Upper lobe of right lung (tissue), 1 donor: ENCODE measurements around the gene JAKMIP2. TPM values are rescaled to one million over a fixed set of nuclear protein-coding genes. Genes with fewer than 3 reads are reported as not detected.

Source experiments
- ATAC-seq: fragments of 200-7000 bp; cut with Tn5 transposase; one replicate; pipeline ENCODE4 v1.9.1; 2020; ENCODE audit warnings: mild to moderate bottlenecking, moderate library complexity
- DNase-seq: peaks from one replicate; pipeline ENCODE4 v3.0.0-alpha.2; 2020
- H3K27ac ChIP-seq: fragments of 200-600 bp; one replicate; pipeline ENCODE4 v1.8.0; 2022
- H3K27me3 ChIP-seq: fragments of 200-600 bp; one replicate; pipeline ENCODE4 v1.8.0; 2022; ENCODE audit warnings: mild to moderate bottlenecking
- H3K36me3 ChIP-seq: fragments of 200-600 bp; one replicate; pipeline ENCODE4 v1.8.0; 2022
- H3K4me1 ChIP-seq: fragments of 200-600 bp; one replicate; pipeline ENCODE4 v1.8.0; 2022
- H3K4me3 ChIP-seq: fragments of 200-600 bp; one replicate; pipeline ENCODE4 v1.8.0; 2022; ENCODE audit warnings: mild to moderate bottlenecking
- H3K9me3 ChIP-seq: fragments of 200-600 bp; one replicate; pipeline ENCODE4 v1.8.0; 2022
- intact Hi-C: fragments of 100-400 bp; cut with DNase I; formaldehyde crosslinking; loops from one replicate; pipeline ENCODE4 v1.11.0; 2022
- total RNA-seq: library from RNA; stranded (reverse); fragmentation: NEBNext Ultra II Directional; extraction: Animal tissue kit (Norgen Biotek cat#: 25700); gene quantifications from one replicate; pipeline ENCODE4 v1.2.1, GENCODE V29; 2021
- TF ChIP-seq, protein P1 (sequence below): fragments of 200-600 bp; IDR thresholded peaks from one replicate; pipeline ENCODE4 v1.8.0; 2022; ENCODE audit warnings: antibody characterized with exemption
- donor health status: DM: no; HTN: yes; CAD: no; lungs with severe emphysema.

The JAKMIP2 gene
- total RNA-seq, 1 donor from 2014 or later = 7.5 TPM

- DNase-seq = no peak
- H3K9me3 ChIP-seq = no peaks in the 10 kb centered on the region
- ATAC-seq = no peak
Measured at GRCh38 chr5:147756566-147756965, 26.0 kb downstream of the JAKMIP2 start.

GRCh38 chr5:147754372-147755122, 28.0 kb downstream of the JAKMIP2 start:
- intact Hi-C loops = no loop called here
- ATAC-seq = no peak
- Histone ChIP-seq H3K27me3 (no peaks in the 10 kb centered on the region), H3K36me3 (no peaks in the 10 kb centered on the region), H3K4me3 (no peak overlapping the region), H3K9me3 (no peaks in the 10 kb centered on the region), H3K27ac (no peak overlapping the region), H3K4me1 (no peaks in the 10 kb centered on the region)
- no peak for DNase-seq
- TF ChIP-seq, protein P1, sequence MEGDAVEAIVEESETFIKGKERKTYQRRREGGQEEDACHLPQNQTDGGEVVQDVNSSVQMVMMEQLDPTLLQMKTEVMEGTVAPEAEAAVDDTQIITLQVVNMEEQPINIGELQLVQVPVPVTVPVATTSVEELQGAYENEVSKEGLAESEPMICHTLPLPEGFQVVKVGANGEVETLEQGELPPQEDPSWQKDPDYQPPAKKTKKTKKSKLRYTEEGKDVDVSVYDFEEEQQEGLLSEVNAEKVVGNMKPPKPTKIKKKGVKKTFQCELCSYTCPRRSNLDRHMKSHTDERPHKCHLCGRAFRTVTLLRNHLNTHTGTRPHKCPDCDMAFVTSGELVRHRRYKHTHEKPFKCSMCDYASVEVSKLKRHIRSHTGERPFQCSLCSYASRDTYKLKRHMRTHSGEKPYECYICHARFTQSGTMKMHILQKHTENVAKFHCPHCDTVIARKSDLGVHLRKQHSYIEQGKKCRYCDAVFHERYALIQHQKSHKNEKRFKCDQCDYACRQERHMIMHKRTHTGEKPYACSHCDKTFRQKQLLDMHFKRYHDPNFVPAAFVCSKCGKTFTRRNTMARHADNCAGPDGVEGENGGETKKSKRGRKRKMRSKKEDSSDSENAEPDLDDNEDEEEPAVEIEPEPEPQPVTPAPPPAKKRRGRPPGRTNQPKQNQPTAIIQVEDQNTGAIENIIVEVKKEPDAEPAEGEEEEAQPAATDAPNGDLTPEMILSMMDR = no peak

More at GRCh38 chr5:147756566-147756965, 26.0 kb downstream of the JAKMIP2 start:
- TF ChIP-seq, protein P1 = no peak
- Histone ChIP-seq H3K27me3 (no peaks in the 10 kb centered on the region), H3K27ac (no peak overlapping the region), H3K4me3 (no peak overlapping the region), H3K4me1 (no peaks in the 10 kb centered on the region), H3K36me3 (no peaks in the 10 kb centered on the region)
- intact Hi-C loops = no loop called here

GRCh38 chr5:147753765-147754164, 28.8 kb downstream of the JAKMIP2 start:
- ATAC-seq (no peak), DNase-seq (no peak)
- Histone ChIP-seq H3K27me3 (no peaks in the 10 kb centered on the region), H3K4me1 (no peaks in the 10 kb centered on the region), H3K4me3 (no peak overlapping the region), H3K27ac (no peak overlapping the region), H3K36me3 (no peaks in the 10 kb centered on the region), H3K9me3 (no peaks in the 10 kb centered on the region)
- intact Hi-C loops = no loop called here
- TF ChIP-seq, protein P1 = no peak

GRCh38 chr5:147752666-147753290, 29.8 kb downstream of the JAKMIP2 start:
- Histone ChIP-seq H3K9me3 (no peaks in the 10 kb centered on the region), H3K27ac (no peak overlapping the region), H3K36me3 (no peaks in the 10 kb centered on the region), H3K4me1 (no peaks in the 10 kb centered on the region), H3K4me3 (no peak overlapping the region), H3K27me3 (no peaks in the 10 kb centered on the region)
- TF ChIP-seq, protein P1 = no peak
- no peak for ATAC-seq
- intact Hi-C loops = no loop called here
- DNase-seq = no peak

- no peaks in the 10 kb centered on the region for H3K9me3 ChIP-seq
- H3K36me3 ChIP-seq = no peaks in the 10 kb centered on the region
- no peak overlapping the region for H3K27ac ChIP-seq
- no peaks in the 10 kb centered on the region for H3K4me1 ChIP-seq
- H3K27me3 ChIP-seq = no peaks in the 10 kb centered on the region
- no peak overlapping the region for H3K4me3 ChIP-seq
- ATAC-seq (no peak), DNase-seq (no peak)
- TF ChIP-seq, protein P1 = no peak
- intact Hi-C loops = no loop called here
Measured at GRCh38 chr5:147752033-147752432, 30.5 kb downstream of the JAKMIP2 start.
